ENCODE data around the gene CRYBG1.

Gene CRYBG1

DNA sequence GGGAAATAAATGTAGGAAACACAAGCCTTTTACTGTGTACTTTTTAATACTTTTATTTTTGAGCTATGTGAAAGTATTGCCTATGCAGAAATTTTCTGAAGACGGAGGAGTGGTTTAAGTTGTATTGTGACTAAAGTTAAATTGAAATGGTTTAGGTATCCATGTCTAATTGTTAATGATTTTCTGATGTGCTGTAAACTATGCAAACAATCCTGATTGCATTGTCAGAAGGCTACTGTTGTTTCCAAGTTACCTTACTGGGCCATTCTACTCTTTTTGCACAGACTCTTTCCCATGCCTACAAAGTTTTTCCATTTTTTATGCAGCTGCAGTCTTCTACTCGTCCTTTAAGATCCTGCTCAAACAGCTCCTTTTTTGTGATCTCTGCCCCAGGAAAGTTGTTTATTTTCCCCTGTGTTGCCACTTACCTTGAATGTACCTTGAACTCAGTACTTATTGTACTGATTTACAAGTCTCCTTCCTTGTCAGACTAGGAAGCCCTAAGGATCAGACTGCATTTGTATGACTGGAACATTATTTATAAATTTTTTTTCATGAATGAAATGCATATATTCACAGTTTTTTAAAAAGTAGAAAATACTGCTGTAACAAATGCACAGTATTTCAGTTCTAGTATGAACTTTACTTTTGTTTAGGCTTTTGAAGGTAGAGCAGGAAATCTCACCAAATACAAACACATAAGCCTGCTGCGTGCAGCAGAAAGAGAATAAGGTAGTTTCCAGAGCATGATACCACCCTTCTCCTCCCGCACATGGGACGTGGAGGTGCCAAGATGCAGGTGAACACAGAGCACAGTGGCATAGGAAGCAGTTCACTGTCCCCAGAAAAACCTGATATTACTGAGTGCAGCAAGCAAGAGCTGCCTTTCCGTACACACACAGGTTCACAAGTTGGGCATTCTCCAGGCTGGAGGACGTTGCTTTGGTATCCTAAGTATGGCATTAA lies 97.8 kb downstream of the CRYBG1 start:
- no peak for DNase-seq

- no peak for DNase-seq
Measured at GRCh38 chr6:106460481-106460880, 100.0 kb downstream of the CRYBG1 start.

- DNase-seq = no peak
Measured at GRCh38 chr6:106461084-106461483, 100.6 kb downstream of the CRYBG1 start.

DNA sequence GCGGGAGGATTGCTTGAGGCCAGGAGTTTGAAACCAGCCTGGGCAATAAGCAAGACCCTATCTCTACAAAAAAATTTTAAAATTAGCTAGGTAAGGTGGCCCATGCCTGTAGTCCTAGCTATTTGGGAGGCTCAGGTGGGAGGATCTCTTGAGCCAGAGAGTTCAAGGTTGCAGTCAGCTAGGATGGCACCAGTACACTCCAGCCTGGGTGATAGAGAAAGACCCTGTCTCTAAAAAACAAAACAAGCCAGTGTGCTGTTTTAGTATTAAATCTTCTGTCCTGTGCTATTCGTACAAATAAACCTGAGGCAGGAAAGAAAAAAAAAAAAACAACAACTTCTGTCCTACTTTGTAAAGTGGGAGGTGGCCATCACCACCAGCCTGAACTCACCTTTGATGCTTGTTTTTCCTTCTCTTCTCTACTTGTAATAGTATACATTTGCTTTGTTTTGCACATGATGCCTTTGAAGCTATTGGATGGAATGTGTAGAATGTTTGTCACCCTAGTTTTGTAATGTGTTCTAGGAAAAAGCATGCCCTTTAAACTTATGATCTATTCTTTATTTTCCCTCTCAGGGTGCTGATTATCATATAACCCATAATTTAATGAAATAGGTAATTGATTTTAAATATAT lies 102.5 kb downstream of the CRYBG1 start:
- no peak for DNase-seq

GRCh38 chr6:106466211-106466610 lies 105.7 kb downstream of the CRYBG1 start:
- no peak for DNase-seq

- DNase-seq = no peak
Measured at GRCh38 chr6:106468935-106469334, 108.4 kb downstream of the CRYBG1 start.

- no peak for DNase-seq
Measured at GRCh38 chr6:106469882-106470281, 109.4 kb downstream of the CRYBG1 start.

DNA sequence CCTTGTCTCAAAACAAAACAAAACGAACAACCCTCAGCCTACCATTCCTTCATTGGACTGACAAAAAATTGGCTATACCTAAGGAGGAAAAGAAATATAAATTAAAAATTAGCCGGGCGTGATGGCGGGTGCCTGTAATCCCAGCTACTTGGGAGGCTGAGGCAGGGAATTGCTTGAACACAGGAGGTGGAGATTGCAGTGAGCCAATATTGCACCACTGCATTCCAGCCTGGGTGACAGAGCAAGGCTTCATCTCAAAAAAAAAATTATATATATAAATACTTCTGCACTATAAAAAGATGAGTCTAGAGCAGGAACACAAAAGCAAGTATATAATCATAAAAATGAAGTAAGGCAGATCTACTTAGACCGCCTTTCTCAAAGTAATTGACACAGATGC lies 109.8 kb downstream of the CRYBG1 start:
- no peak for DNase-seq

GRCh38 chr6:106470811-106471210 lies 110.3 kb downstream of the CRYBG1 start:
- no peak for DNase-seq

GRCh38 chr6:106473812-106474211 lies 113.3 kb downstream of the CRYBG1 start:
- DNase-seq = no peak

DNA sequence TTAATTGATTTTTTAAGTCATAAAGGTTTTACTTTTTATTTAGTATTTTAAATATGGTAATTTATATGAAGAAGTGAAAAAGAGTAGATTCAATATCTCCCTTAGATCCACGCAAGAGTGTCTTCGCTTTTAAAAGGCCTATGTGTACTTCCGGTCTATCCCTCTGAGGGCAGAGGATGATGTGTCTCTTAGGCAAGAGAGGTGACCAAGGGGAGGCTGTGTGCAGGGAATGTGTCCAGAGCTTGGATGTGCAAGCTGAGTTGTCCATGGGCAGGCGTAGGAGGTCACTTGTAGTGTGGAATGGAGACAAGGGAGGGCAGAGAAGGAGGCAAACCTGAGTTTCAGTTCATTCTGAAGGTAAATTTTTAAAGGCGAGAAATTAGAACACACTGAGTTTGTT lies 113.9 kb downstream of the CRYBG1 start:
- DNase-seq = no peak

- no peak for DNase-seq
Measured at GRCh38 chr6:106475284-106475683, 114.8 kb downstream of the CRYBG1 start.

DNA sequence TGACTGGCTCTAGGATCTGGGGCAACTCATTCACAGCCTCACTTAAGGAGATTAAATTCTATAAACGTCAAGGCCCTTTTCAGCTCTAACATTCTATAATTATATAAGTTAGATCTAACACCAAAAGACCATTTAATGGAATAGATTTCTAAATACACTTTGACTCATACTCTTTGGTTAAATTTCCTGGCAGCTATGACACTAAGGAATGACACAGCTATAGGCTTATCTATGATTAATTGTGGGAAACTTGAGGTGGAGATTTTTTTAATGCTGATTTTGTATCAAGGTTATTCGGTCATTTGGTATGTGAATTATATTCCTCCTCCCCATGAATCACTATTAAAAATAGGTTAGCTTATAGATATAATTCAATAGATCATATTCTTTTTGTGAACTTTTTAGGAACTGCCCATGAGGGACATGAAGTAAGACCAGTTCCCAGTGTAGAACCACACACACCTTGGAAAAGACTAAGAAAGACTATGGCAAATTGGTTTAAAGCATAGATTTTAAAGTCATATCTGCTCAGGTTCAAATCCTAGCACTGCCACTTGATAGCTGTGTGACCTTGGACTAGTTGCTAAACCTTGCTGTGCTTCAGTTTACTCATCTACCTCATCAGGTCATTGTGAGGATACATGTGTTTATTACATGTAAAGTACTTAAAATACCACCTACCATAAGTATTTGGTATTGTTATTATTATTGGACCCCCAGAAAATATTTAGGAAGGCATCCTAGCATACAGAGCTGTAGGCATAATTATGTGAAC lies 116.0 kb downstream of the CRYBG1 start:
- DNase-seq = no peak

DNA sequence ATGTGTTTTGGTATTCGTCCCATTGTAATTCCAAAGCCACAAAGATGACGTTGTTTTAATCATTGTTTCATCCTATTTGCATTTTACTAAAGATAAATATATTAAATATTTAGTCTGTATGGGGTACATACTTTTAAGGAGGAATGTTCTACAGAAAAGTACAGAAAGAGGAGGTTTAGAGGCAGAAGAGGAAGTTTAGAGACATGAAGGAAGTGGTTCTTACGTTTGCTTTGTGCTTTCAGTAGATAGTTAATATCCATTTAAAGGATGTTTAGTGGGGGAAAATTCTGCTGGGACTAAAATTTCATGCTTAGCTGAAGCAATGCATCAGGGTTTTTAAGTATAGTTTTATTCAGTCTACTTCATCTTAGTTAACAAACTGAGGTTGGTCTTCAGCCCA lies 116.6 kb downstream of the CRYBG1 start:
- DNase-seq = no peak

GRCh38 chr6:106477790-106478189 lies 117.3 kb downstream of the CRYBG1 start:
- peak in 1 of 51 donors; percentile 2 for DNase-seq

GRCh38 chr6:106486236-106486635 lies 125.7 kb downstream of the CRYBG1 start:
- DNase-seq = no peak

GRCh38 chr6:106488494-106489370 lies 128.2 kb downstream of the CRYBG1 start:
- DNase-seq = no peak

DNA sequence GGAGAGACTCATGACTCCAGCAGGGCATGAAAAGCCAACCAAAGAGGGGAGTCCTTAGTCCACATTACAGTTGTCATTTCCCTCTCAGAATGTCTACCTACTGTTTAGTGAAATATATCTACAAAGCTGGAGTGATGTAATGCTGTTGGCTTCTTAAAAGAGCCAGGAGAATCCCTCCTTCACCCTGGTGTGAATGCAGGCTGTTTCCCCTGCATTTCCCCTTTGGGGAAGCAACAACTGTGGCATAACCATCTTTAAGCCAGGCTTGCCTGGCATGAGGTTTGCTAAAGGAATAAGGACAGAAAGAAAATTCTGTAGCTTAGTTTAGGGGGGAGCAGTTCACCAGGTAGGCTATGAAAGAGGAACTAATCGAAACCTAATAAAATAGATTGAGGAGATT lies 129.5 kb downstream of the CRYBG1 start:
- no peak for DNase-seq

DNA sequence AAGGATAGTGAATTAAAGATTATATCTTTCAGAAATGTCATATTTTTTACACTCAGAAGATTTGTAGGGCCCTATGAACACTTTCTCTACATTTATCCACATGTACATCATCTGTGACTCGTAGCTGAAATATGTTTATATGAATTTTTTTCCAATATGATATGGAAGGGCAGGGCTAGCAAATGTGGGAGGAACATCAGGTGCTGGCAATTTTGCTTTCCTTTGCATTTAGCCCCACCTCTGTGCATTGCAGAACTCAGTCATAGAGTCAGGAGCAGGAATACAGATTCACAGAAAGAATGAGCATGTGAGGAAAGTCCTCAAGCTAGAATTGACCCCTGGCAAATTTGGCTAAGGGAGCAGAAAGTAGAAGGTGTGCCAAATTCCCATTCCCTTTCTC lies 129.9 kb downstream of the CRYBG1 start:
- no peak for DNase-seq

DNA sequence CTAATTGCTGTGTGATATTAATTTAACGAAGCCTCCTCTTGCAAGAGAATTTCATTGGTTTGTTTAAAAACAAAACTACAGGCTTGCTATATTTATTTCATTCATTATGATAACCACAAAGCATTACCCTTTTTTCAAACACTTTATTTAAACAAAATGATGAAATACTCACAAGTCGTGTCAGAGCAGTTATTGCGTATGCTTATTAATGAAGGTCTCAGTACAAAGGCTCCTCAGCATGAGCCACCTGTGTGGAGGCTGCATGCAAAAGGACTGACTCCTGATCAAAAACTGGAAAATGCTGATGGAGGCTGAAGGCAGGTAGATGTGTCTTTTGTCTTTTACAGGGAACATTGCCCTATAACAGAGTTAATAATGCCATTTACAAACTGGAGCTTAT lies 130.5 kb downstream of the CRYBG1 start:
- no peak for DNase-seq

DNA sequence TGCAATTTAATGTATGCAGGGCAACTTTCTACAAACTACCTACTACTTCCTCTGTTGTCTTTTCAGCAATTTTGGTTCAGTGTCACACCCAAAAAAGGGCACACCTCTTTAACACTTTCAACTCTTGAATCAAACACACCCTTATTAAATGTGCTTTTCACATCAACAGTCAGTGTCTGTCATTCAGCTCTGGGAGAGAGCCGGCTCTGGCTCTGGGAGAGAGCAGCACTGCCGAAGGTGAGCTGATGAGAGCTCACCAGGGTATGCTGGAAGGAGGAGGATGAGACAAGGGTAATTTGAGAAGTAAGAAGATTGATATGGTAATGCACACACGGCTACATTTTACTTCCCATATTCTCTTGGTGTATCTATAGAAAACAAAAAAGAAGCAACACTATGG lies 134.5 kb downstream of the CRYBG1 start:
- no peak for DNase-seq

Data from hypothalamus (tissue), 51 donors.